Natural killer cell treated with Interleukin-12 subunit alpha and Interleukin-12 subunit beta and Interleukin-15 and Interleukin-18, amount 100 ng/mL, for 72 hours (primary cell): ENCODE results near the gene NUTM2G. TPM values are rescaled to one million over a fixed set of nuclear protein-coding genes. Genes with fewer than 3 reads are reported as not detected.
"Not testable (repeated sequence)": the region's sequence is repeated elsewhere in the genome, so short reads cannot be mapped to it uniquely, and the experiment has no call there.

Experiments
- ATAC-seq, 2 donors: fragments of 150-1000 bp; cut with Tn5 transposase in 1 of 2; sonication (Bioruptor Pico), chemical (Tn5 transposase) in 1 of 2; 2 replicates each; pipeline ENCODE4 v1.10.0; 2021
- DNase-seq: peaks from one replicate; pipeline ENCODE4 v3.0.0; 2022; ENCODE audit warnings: low spot score
- H3K27ac Mint-ChIP-seq, 2 donors: 1 replicate in 1 of 2; 2 replicates in 1 of 2; pipeline ENCODE4 v1.8.0; 2022; ENCODE audit warnings: mixed read lengths in 2 of 2, mild to moderate bottlenecking in 1 of 2, moderate library complexity in 1 of 2
- H3K27me3 Mint-ChIP-seq, 2 donors: 1 replicate in 1 of 2; 2 replicates in 1 of 2; pipeline ENCODE4 v1.8.0; 2022; ENCODE audit warnings: mixed read lengths in 2 of 2
- H3K36me3 Mint-ChIP-seq: one replicate; pipeline ENCODE4 v1.8.0; 2022; ENCODE audit warnings: mixed read lengths
- H3K4me1 Mint-ChIP-seq, 2 donors: 1 replicate in 1 of 2; 2 replicates in 1 of 2; pipeline ENCODE4 v1.8.0; 2022; ENCODE audit warnings: low read depth in 2 of 2, mixed read lengths in 2 of 2, mild to moderate bottlenecking in 1 of 2
- H3K4me3 Mint-ChIP-seq: one replicate; pipeline ENCODE4 v1.8.0; 2022; ENCODE audit warnings: mixed read lengths
- H3K9me3 Mint-ChIP-seq: 2 replicates; pipeline ENCODE4 v1.8.0; 2022; ENCODE audit warnings: mixed read lengths
- total RNA-seq, 2 donors: library from RNA; stranded (reverse); gene quantifications; one replicate each; pipeline ENCODE4 v1.2.3, GENCODE V29; 2022

The NUTM2G gene
- total RNA-seq, 2 donors from 2014 or later: not detected

GRCh38 chr9:96984139-96984538 is 55.5 kb downstream of the NUTM2G start:
- H3K4me1 Mint-ChIP-seq, H3K27me3 Mint-ChIP-seq: not testable (repeated sequence)

DNA sequence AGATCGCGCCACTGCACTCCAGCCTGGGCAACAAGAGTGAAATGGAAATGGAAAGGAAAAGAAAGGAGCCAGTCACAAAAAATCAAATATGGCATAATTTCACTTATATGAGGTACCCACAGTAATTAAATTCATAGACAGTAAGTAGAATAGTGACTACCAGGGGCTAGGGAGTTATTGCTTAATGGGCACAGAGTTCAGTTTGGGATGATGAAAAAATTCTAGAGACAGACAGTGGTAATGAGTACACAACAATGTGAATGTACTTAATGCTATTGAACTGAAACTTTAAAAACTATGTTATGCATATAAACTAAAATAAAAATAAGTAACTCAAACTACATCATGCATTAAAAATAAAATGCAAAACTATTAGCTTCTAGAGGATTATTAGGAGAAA is 56.2 kb downstream of the NUTM2G start:
- not testable (repeated sequence) for DNase-seq, ATAC-seq, H3K27ac Mint-ChIP-seq, H3K9me3 Mint-ChIP-seq, H3K36me3 Mint-ChIP-seq, H3K27me3 Mint-ChIP-seq, H3K4me3 Mint-ChIP-seq
- H3K4me1 Mint-ChIP-seq: peaks cover 11 to 12% of the 10 kb centered on the region in 2 donors

More at GRCh38 chr9:96984139-96984538, 55.5 kb downstream of the NUTM2G start:
- H3K36me3 Mint-ChIP-seq, H3K4me3 Mint-ChIP-seq, H3K27ac Mint-ChIP-seq, H3K9me3 Mint-ChIP-seq, ATAC-seq, DNase-seq: not testable (repeated sequence)

Other genes starting within 250 kb of the NUTM2G start
- 10 to 100 TPM; 10.3 to 11.6 TPM for gene ZNF510, start 150.8 kb upstream of the NUTM2G start, total RNA-seq
- gene ZNF782, start 74.3 kb upstream of the NUTM2G start, total RNA-seq: 1 to 10 TPM; 4.5 to 8.6 TPM
- gene CTSV, start 110.3 kb downstream of the NUTM2G start, total RNA-seq: under 1 TPM in 1 of 2 donors, not detected in 1; 0.47 TPM